Gastroesophageal sphincter (tissue), 4 donors: ENCODE data around the gene ARHGAP1. TPM values are rescaled to one million over a fixed set of nuclear protein-coding genes. Genes with fewer than 3 reads are reported as not detected.

Experiments used
- ATAC-seq: fragments of 150-250 bp; one replicate; pipeline ENCODE4 v1.9.1; 2016; ENCODE audit warnings: mild to moderate bottlenecking, moderate library complexity
- H3K27ac ChIP-seq, 4 donors: fragments of 200-600 bp; sonication (generic) in 3 of 4; 1 replicate in 3 of 4; 2 replicates in 1 of 4; pipeline ENCODE4 v1.5.1; 2016 to 2019
- H3K27me3 ChIP-seq: fragments of 200-600 bp; sonication (generic); one replicate; pipeline ENCODE4 v1.5.1; 2019
- H3K36me3 ChIP-seq, 2 donors: fragments of 200-600 bp; sonication (generic); one replicate each; pipeline ENCODE4 v1.5.1; 2019; ENCODE audit warnings: control low read depth in 1 of 2
- H3K4me1 ChIP-seq, 3 donors: fragments of 200-600 bp; sonication (generic); 1 replicate in 2 of 3; 2 replicates in 1 of 3; pipeline ENCODE4 v1.5.1; 2016 to 2019; ENCODE audit warnings: control low read depth in 2 of 3
- H3K4me3 ChIP-seq, 2 donors: fragments of 200-600 bp; sonication (generic); one replicate each; pipeline ENCODE4 v1.5.1; 2019; ENCODE audit warnings: mild to moderate bottlenecking in 1 of 2, moderate library complexity in 1 of 2
- H3K9me3 ChIP-seq, 3 donors: fragments of 200-600 bp; sonication (generic); one replicate each; pipeline ENCODE4 v1.5.1; 2017 to 2019; ENCODE audit warnings: control low read depth in 2 of 3
- EP300 ChIP-seq: sonication (generic); formaldehyde crosslinking; IDR thresholded peaks from one replicate; pipeline ENCODE4 v1.6.1; 2017; ENCODE audit warnings: antibody characterized with exemption, mild to moderate bottlenecking
- POLR2A ChIP-seq, 2 donors: fragments of 450-650 bp; IDR thresholded peaks; one replicate each; pipeline ENCODE4 v1.6.1; 2017; ENCODE audit warnings: antibody characterized with exemption in 2 of 2, mild to moderate bottlenecking in 2 of 2, moderate library complexity in 1 of 2
- POLR2AphosphoS5 ChIP-seq: sonication (generic); formaldehyde crosslinking; IDR thresholded peaks from one replicate; pipeline ENCODE4 v1.6.1; 2017; ENCODE audit warnings: antibody characterized with exemption
- WGBS, 2 donors: methylation state at CpG; one replicate each; pipeline ENCODE4 v1.1.5; 2018; ENCODE audit warnings: low coverage in 1 of 2; 5-methylcytosine and 5-hydroxymethylcytosine counted together
- total RNA-seq, 4 donors: library from RNA; depleted of rRNA; stranded (reverse); fragments of >200 nt; gene quantifications; one replicate each; pipeline ENCODE4 v1.1.0, GENCODE V29; 2016
- TF ChIP-seq, protein P1 (sequence below), 4 experiments: fragments of 200-600 bp in 2 of 4; fragments of 450-650 bp in 2 of 4; sonication (generic) in 1 of 4; IDR thresholded peaks; one replicate each; pipeline ENCODE4 v1.5.1; 2017 to 2019; ENCODE audit warnings: antibody characterized with exemption in 4 of 4, mild to moderate bottlenecking in 2 of 4, moderate library complexity in 2 of 4

The ARHGAP1 gene
- total RNA-seq, 4 donors from 2014 or later = 57.3 to 105 (median 64.0) TPM

DNA sequence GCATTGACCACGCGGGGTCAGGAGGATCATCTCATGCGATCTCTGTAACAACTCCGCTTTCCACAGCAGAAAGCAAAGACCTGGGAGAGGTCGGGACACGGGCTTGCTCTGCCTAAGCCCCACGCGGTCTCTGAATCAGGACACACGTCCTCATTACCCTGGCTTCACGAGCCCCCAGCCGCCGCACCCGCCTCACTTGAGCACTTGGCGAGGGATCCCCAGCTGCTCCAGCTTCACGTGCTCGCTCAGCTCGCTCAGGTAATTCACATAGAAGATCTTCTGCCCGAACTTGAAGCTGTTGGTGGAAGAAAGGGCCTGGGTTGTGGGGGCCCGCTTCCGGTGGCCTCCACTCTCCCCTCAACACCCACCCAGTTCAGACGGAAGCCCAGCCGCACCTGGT lies 19.6 kb downstream of the ARHGAP1 start:
- Histone ChIP-seq H3K36me3 (peaks cover 0 to 88% of the 10 kb centered on the region in 2 donors), H3K27me3 (no peaks in the 10 kb centered on the region), H3K9me3 (no peaks in the 10 kb centered on the region), H3K4me1 (peaks cover under 1 to 35% (median 14%) of the 10 kb centered on the region in 3 donors), H3K4me3 (no peak overlapping the region), H3K27ac (no peak overlapping the region)
- WGBS, 2 donors = 70 to 80% methylated on average over 2 to 3 of the region's 22 CpGs
- no peak for ATAC-seq
- TF ChIP-seq, protein P1, sequence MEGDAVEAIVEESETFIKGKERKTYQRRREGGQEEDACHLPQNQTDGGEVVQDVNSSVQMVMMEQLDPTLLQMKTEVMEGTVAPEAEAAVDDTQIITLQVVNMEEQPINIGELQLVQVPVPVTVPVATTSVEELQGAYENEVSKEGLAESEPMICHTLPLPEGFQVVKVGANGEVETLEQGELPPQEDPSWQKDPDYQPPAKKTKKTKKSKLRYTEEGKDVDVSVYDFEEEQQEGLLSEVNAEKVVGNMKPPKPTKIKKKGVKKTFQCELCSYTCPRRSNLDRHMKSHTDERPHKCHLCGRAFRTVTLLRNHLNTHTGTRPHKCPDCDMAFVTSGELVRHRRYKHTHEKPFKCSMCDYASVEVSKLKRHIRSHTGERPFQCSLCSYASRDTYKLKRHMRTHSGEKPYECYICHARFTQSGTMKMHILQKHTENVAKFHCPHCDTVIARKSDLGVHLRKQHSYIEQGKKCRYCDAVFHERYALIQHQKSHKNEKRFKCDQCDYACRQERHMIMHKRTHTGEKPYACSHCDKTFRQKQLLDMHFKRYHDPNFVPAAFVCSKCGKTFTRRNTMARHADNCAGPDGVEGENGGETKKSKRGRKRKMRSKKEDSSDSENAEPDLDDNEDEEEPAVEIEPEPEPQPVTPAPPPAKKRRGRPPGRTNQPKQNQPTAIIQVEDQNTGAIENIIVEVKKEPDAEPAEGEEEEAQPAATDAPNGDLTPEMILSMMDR (IDR thresholded peaks at IDR 0.05) = no peak

DNA sequence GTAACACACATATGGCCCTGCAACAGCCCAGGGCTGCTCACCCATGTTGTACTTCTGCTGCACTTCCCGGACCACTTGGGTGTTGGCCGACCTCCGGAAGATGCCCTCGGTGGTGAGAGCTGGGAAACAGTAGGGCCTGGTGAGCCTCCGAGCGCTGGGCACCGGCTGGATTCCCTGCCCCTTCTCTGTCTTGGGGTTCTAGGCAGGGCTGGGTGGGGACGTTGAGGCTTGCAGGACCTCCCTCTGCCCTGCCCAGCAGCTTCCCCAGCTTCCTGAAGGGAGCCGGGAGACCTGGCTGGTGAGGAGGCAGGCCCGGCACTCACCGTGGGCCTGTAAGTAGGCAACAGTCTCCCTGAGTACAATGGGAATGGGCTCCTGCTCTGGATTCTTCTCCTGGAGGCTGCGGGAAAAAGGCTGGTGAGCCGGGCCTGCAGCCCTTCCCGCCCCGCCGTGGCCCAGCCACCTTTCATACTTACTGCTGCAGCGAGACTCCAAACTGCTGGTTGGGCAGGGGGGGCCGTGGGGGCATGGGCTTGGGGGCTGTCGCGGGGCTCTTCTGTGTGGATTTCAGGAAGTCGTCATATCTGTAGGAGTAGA lies 20.2 kb downstream of the ARHGAP1 start:
- ATAC-seq = no peak
- Histone ChIP-seq H3K27ac (no peak overlapping the region), H3K9me3 (no peaks in the 10 kb centered on the region), H3K27me3 (no peaks in the 10 kb centered on the region), H3K4me1 (peaks cover 4 to 40% (median 20%) of the 10 kb centered on the region in 3 donors), H3K36me3 (peaks cover 0 to 82% of the 10 kb centered on the region in 2 donors), H3K4me3 (no peak overlapping the region)
- TF ChIP-seq EP300 (no peak), POLR2A (IDR thresholded peaks at IDR 0.05) (no peak), POLR2AphosphoS5 (no peak)
- TF ChIP-seq, protein P1 (IDR thresholded peaks at IDR 0.05) = no peak
- WGBS, 2 donors = 87% methylated on average over 3 of the region's 21 CpGs; no CpG with 5 or more reads in 1 of the 2 donors

DNA sequence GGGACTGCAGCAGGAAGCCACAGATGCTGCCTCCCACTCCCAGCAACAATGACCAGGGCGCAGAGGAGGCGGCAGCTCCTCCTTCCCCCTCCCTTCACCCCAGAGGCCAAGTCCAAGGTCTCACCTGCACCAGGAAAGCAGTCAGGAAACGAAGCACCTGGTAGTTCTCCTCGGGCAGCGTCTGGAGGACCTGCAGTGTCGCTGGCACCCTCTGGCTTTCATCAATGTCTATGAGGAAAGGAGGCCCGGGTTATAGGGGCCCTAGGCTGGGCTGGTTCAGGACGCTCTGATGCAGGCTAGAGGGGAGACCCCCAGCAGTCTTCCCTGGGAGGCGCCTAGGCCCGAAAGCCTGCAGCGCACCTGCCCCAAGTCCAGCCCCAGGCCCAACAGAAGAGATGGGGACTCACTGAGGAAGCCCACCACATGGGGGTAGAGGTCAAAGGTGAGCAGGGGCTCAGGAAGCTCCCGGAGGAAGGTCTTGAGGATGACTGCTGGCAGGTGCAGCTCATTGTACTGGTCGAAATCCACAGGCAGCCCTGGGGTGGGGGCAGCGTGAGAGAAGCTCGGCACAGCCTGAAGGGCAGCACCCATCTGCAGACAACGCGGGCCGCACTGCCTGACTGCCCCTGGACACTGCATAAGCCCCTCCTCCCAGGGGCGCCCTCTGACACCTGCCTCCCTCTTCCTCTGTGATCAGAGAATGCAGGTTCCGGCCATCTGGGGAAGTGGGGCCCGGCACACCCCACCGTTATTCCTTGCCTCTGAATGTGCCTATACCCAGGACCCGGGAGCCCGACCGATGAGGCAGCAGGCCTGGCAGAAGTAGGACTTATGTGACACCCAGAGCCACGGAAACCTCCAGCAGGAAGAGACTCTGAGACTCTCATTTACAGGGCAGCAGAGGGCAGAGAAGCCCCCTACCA lies 20.9 kb downstream of the ARHGAP1 start:
- no peaks in the 10 kb centered on the region for H3K9me3 ChIP-seq
- no peak for ATAC-seq
- H3K4me1 ChIP-seq = peaks cover 4 to 44% (median 26%) of the 10 kb centered on the region in 3 donors
- no peak overlapping the region for H3K27ac ChIP-seq
- H3K27me3 ChIP-seq = no peaks in the 10 kb centered on the region
- no peak overlapping the region for H3K4me3 ChIP-seq
- H3K36me3 ChIP-seq = peaks cover 0 to 81% of the 10 kb centered on the region in 2 donors
- TF ChIP-seq POLR2A (IDR thresholded peaks at IDR 0.05) (no peak), EP300 (no peak), POLR2AphosphoS5 (no peak)
- TF ChIP-seq, protein P1 (IDR thresholded peaks at IDR 0.05) = no peak
- WGBS, 2 donors = 67% methylated on average over 5 of the region's 26 CpGs; no CpG with 5 or more reads in 1 of the 2 donors

DNA sequence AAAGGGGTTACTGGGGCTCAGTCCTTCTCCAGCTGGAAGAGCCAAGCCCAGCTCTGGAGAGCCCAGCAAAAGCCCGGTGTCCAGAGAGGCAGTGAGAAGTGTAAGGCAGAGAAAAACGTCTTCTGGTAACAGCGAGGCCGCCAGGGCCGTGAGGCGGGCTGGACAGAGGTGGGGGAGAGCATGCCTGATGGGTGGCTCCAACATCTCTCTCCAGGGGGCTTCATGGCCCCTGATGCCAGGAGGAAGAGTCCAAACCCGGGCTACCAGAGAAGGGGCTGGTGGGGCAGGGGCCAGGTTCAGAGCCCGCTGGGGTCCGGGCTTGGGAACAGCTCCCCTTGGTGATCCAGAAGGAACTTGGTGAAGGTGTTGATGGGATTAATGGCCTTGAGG lies 21.7 kb downstream of the ARHGAP1 start:
- H3K27me3 ChIP-seq = no peaks in the 10 kb centered on the region
- peaks cover 0 to 85% of the 10 kb centered on the region in 2 donors for H3K36me3 ChIP-seq
- TF ChIP-seq POLR2AphosphoS5 (no peak), EP300 (no peak), POLR2A (IDR thresholded peaks at IDR 0.05) (no peak)
- TF ChIP-seq, protein P1 (IDR thresholded peaks at IDR 0.05) = no peak
- H3K4me1 ChIP-seq = peaks cover 4 to 43% (median 29%) of the 10 kb centered on the region in 3 donors
- H3K9me3 ChIP-seq = no peaks in the 10 kb centered on the region
- no peak for ATAC-seq
- H3K27ac ChIP-seq = no peak overlapping the region
- WGBS, 2 donors = 88% methylated on average over 8 of the region's 9 CpGs; no CpG with 5 or more reads in 1 of the 2 donors
- H3K4me3 ChIP-seq = no peak overlapping the region
